Mesothelial cell of epicardium (in vitro differentiated cells): ENCODE results near the gene PLA2G3. TPM values are rescaled to one million over a fixed set of nuclear protein-coding genes. Genes with fewer than 3 reads are reported as not detected.
A peak's percentile ranks its signal among the peaks of the same experiment; 100 is the strongest.

Experiments
- DNase-seq, 2 experiments: peaks; one replicate each; pipeline ENCODE4 v3.0.0; 2021; ENCODE audit warnings: low spot score in 2 of 2; ENCODE audit not compliant: unreplicated experiment in 2 of 2
- H3K27ac Mint-ChIP-seq: 2 replicates; pipeline ENCODE4 v1.8.0; 2021; ENCODE audit warnings: mixed read lengths
- H3K27me3 Mint-ChIP-seq: 2 replicates; pipeline ENCODE4 v1.8.0; 2021; ENCODE audit warnings: low read depth, mixed read lengths
- H3K36me3 Mint-ChIP-seq: 2 replicates; pipeline ENCODE4 v1.8.0; 2021; ENCODE audit warnings: mixed read lengths
- H3K4me1 Mint-ChIP-seq: 2 replicates; pipeline ENCODE4 v1.8.0; 2021; ENCODE audit warnings: mixed read lengths
- H3K4me3 Mint-ChIP-seq: 2 replicates; pipeline ENCODE4 v1.8.0; 2021; ENCODE audit warnings: mild to moderate bottlenecking, moderate library complexity, mixed read lengths
- H3K9me3 Mint-ChIP-seq: 2 replicates; pipeline ENCODE4 v1.8.0; 2021; ENCODE audit warnings: mixed read lengths
- total RNA-seq: library from RNA; stranded (reverse); gene quantifications from 3 replicates; pipeline ENCODE4 v1.2.1, GENCODE V29; 2021
- TF ChIP-seq, protein P1 (sequence below): fragments of 200-600 bp; sonication (generic); IDR thresholded peaks from one replicate; pipeline ENCODE4 v1.5.0; 2021; ENCODE audit warnings: antibody characterized with exemption; ENCODE audit not compliant: unreplicated experiment

The PLA2G3 gene
- total RNA-seq, 1 donor from 2014 or later = 0.20 TPM

DNA sequence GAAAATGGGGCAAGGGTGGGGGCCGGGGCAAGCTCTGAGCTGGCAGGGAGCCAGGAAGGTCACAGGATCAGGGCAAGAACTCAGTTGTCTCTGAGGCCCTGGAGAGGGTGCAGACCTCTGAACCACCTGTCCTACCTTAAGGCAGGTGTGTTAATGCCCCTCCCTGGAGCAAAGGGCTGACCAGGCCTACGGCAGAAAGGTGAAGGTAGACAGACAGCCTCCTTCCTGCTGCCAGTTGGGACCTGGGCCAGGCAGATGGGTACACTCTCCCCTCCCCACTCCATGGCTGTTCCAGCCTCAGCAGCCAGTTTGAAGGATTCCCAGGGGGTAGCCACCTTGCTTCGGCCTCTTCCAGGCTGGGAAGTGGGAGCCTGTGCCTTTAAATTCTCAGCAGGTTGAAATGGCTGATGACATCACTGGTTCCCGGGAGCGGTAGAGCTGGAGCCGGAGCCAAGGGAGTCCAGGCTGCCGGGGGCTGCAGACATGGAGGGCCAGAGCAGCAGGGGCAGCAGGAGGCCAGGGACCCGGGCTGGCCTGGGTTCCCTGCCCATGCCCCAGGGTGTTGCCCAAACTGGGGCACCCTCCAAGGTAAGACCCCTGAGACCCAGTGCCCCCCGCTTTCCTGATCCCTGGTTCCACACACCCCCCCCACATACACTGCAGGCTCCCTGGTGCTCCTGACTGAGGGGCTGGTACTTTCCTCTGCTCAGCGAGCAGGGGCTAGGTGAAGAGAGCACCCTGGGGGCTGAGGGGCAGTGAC, 17.6 kb downstream of the PLA2G3 start, which contains the start of gene INPP5J:
INPP5J (plus strand) TSS at position 435 of the 760 bp plus-strand sequence; CDS start at position 484, 49 bp downstream.
- no peaks in the 10 kb centered on the region for H3K9me3 Mint-ChIP-seq
- no peaks in the 10 kb centered on the region for H3K27me3 Mint-ChIP-seq
- DNase-seq = peak in 1 of 2 experiments; percentile 65
- peaks cover 16% of the 10 kb centered on the region for H3K4me1 Mint-ChIP-seq
- H3K36me3 Mint-ChIP-seq = no peaks in the 10 kb centered on the region
- peak within 1 kb of the TSS; percentile 70 for H3K4me3 Mint-ChIP-seq
- TF ChIP-seq, protein P1, sequence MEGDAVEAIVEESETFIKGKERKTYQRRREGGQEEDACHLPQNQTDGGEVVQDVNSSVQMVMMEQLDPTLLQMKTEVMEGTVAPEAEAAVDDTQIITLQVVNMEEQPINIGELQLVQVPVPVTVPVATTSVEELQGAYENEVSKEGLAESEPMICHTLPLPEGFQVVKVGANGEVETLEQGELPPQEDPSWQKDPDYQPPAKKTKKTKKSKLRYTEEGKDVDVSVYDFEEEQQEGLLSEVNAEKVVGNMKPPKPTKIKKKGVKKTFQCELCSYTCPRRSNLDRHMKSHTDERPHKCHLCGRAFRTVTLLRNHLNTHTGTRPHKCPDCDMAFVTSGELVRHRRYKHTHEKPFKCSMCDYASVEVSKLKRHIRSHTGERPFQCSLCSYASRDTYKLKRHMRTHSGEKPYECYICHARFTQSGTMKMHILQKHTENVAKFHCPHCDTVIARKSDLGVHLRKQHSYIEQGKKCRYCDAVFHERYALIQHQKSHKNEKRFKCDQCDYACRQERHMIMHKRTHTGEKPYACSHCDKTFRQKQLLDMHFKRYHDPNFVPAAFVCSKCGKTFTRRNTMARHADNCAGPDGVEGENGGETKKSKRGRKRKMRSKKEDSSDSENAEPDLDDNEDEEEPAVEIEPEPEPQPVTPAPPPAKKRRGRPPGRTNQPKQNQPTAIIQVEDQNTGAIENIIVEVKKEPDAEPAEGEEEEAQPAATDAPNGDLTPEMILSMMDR = no peak
- H3K27ac Mint-ChIP-seq = peak within 1 kb of the TSS; percentile 26

DNA sequence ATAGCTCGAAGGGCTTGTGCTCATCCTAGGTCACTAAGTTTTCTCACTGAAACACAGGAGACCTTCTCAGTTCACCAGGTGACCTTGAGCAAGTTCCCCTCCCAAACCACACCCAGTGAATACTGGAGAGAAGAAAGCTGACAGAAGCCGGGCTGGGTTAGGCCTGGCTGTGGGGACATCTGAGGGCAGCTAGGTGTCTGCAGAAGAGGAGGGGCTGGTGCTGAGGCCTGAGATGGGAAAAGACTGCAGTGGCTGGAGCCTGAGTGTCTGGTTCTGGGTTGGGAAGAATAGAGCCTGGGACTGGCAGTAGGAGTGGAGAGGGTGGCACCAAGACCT, 18.1 kb downstream of the PLA2G3 start:
- DNase-seq = no peak
- Mint-ChIP-seq H3K27ac (peak overlapping the region; percentile 26), H3K9me3 (no peaks in the 10 kb centered on the region), H3K36me3 (no peaks in the 10 kb centered on the region), H3K27me3 (no peaks in the 10 kb centered on the region), H3K4me3 (peak overlapping the region; percentile 56), H3K4me1 (peaks cover 16% of the 10 kb centered on the region)
- TF ChIP-seq, protein P1 = no peak

DNA sequence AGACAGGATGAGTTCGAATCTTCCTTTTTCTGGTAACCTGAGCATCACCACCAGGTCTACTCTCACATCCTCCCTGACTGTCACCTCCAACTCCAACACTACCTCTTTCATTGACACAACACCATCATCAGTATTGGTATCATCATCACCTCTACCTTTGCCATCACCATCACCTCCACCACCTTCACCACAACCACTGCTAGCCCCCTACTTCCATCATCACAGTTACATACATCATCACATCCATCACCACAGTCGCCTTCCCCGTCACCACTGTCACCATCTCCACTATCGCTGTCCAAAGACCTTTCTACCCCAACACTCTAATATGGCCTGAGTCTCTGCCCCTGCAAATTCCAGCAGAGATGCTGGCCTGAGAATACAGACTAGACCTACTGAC, 18.9 kb downstream of the PLA2G3 start:
- Mint-ChIP-seq H3K27me3 (no peaks in the 10 kb centered on the region), H3K36me3 (no peaks in the 10 kb centered on the region), H3K9me3 (no peaks in the 10 kb centered on the region), H3K27ac (no peak overlapping the region), H3K4me1 (peaks cover 16% of the 10 kb centered on the region), H3K4me3 (no peak overlapping the region)
- TF ChIP-seq, protein P1 = no peak
- no peak for DNase-seq

DNA sequence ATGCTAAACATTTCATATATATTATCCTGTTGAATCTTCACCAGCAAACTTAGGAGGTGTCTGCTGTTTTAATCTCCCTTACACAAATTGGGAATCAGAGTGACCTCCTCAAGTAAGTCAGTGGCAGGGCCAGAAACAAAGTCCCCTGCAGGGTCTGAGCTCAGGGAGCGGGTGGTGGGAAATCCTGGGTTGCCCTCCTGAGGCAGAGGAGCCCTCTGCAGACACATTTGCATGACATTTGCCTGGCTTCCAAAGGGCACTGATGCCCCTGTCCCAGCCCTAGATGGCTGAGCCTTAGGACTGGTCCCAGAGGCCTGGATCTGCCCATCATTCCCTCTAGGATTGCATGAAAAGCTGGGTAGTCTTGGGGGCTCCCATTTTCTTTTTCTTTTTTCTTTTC, 19.7 kb downstream of the PLA2G3 start:
- TF ChIP-seq, protein P1 = no peak
- DNase-seq = no peak
- no peak overlapping the region for H3K27ac Mint-ChIP-seq
- no peaks in the 10 kb centered on the region for H3K9me3 Mint-ChIP-seq
- H3K4me3 Mint-ChIP-seq = no peak overlapping the region
- peaks cover 16% of the 10 kb centered on the region for H3K4me1 Mint-ChIP-seq
- no peaks in the 10 kb centered on the region for H3K36me3 Mint-ChIP-seq
- no peaks in the 10 kb centered on the region for H3K27me3 Mint-ChIP-seq

DNA sequence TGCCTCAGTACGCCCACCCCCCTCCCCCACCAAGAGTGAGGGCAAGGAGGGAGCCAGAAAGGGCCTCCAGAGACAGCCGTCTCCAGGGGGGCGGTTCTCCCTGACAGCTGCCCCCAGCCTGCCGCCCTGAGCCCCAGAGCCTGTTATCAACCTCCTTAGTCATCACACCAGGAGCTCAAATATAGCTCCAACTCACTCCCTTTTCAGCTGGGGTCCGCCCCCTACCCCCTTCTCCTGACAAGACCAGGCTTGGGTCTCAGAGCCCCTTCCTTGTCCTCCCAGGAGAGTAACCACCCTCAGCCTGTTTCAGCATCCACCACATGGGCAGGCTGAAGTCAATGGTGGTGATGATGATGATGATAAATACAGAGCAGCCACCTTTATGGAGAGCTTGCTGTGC, 20.1 kb downstream of the PLA2G3 start:
- Mint-ChIP-seq H3K9me3 (no peaks in the 10 kb centered on the region), H3K27ac (no peak overlapping the region), H3K27me3 (no peaks in the 10 kb centered on the region), H3K4me1 (peaks cover 16% of the 10 kb centered on the region), H3K36me3 (no peaks in the 10 kb centered on the region), H3K4me3 (no peak overlapping the region)
- TF ChIP-seq, protein P1 = no peak
- no peak for DNase-seq
